Central memory CD8-positive, alpha-beta T cell (primary cell): ENCODE measurements around the gene PHF20.
"Not testable (repeated sequence)": the region's sequence is repeated elsewhere in the genome, so short reads cannot be mapped to it uniquely, and the experiment has no call there.

Source experiments
- ATAC-seq: fragments of 150-1000 bp; cut with Tn5 transposase; replicated peaks from 2 replicates; pipeline ENCODE4 v1.10.0; 2022; ENCODE audit warnings: mild to moderate bottlenecking, moderate FRiP score, moderate number of reproducible peaks; ENCODE audit not compliant: poor library complexity, severe bottlenecking; ENCODE audit errors: extremely low read depth
- DNase-seq, 2 donors: peaks; one replicate each; pipeline ENCODE4 v3.0.0; 2021; ENCODE audit warnings: low spot score in 2 of 2
- H3K27ac Mint-ChIP-seq: one replicate; pipeline ENCODE4 v1.8.0; 2022; ENCODE audit warnings: low read depth, mild to moderate bottlenecking, moderate library complexity, mixed read lengths
- H3K27me3 Mint-ChIP-seq: one replicate; pipeline ENCODE4 v1.8.0; 2022; ENCODE audit warnings: mixed read lengths
- H3K36me3 Mint-ChIP-seq: one replicate; pipeline ENCODE4 v1.8.0; 2022; ENCODE audit warnings: mild to moderate bottlenecking, moderate library complexity, mixed read lengths; ENCODE audit not compliant: insufficient read depth
- H3K4me1 Mint-ChIP-seq: one replicate; pipeline ENCODE4 v1.8.0; 2022; ENCODE audit warnings: mixed read lengths
- H3K4me3 Mint-ChIP-seq: one replicate; pipeline ENCODE4 v1.8.0; 2022; ENCODE audit warnings: mild to moderate bottlenecking, moderate library complexity, mixed read lengths
- H3K9me3 Mint-ChIP-seq: one replicate; pipeline ENCODE4 v1.8.0; 2022; ENCODE audit warnings: mixed read lengths

PHF20 gene

DNA sequence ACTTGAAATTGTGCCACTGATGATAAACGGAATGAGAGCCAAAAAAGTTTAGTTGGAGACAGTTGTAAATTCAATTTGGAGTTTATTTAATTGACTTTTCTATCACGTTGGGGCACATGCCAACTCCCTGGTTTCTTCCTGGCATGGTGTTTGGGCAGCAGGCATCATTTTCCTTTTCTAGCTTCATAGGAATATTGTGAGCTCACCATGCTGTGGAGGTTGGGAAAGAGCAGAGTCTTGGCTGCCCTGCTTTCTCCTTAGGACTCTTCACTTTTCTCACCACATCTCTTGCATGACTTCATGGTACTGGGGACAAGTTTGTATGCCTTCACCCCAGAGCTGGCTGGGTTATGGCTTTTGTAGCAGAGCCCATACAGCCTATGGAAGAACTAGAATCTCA, 176.1 kb downstream of the PHF20 start:
- ATAC-seq (no peak), DNase-seq (no peak)
- Mint-ChIP-seq H3K27me3 (no peaks in the 10 kb centered on the region), H3K27ac (no peak overlapping the region), H3K4me3 (no peak overlapping the region), H3K4me1 (peaks cover 16% of the 10 kb centered on the region), H3K9me3 (no peaks in the 10 kb centered on the region), H3K36me3 (peaks cover 21% of the 10 kb centered on the region)

DNA sequence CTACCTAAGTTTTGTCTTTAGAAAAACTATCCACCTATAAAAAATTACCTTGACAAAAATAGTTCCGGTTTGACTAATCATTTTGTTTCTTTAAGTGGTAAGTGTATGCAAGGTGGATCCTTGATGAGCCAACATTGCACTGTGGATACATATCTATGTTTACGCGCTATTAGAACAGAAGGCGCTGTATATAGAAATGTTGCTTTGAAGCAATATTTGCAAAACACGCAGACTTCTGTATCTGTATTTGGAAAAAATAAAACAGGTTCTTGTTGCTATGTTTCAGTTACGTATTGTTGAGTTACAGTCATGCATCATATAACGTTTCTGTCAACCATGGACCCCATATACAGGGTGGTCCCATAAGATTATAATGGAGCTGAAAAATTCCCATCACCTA, 178.3 kb downstream of the PHF20 start:
- Mint-ChIP-seq H3K4me3 (no peak overlapping the region), H3K4me1 (peaks cover 19% of the 10 kb centered on the region), H3K27me3 (no peaks in the 10 kb centered on the region), H3K36me3 (peaks cover 27% of the 10 kb centered on the region), H3K9me3 (no peaks in the 10 kb centered on the region), H3K27ac (no peak overlapping the region)
- no peak for DNase-seq
- ATAC-seq = no peak

DNA sequence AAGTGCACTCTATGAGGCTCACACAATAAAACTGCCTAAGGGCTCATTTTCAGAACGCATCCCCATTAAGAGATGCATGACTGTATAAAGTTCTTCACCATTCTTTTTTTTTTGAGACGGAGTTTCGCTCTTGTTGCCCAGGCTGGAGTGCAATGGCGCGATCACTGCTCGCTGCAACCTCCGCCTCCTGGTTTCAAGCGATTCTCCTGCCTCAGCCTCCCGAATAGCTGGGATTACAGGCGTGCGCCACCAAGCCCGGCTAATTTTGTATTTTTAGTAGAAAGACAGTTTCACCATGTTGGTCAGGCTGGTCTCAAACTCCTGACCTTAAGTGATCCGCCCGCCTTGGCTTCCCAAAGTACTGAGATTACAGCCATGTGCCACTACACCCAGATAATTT, 180.3 kb downstream of the PHF20 start:
- not testable (repeated sequence) for H3K9me3 Mint-ChIP-seq, H3K27me3 Mint-ChIP-seq, ATAC-seq, DNase-seq, H3K27ac Mint-ChIP-seq
- peak overlapping the region; percentile 97 for H3K4me3 Mint-ChIP-seq
- H3K36me3 Mint-ChIP-seq = peaks cover 27% of the 10 kb centered on the region
- peaks cover 18% of the 10 kb centered on the region for H3K4me1 Mint-ChIP-seq

- Mint-ChIP-seq H3K9me3 (no peaks in the 10 kb centered on the region), H3K27me3 (no peaks in the 10 kb centered on the region), H3K27ac (peak overlapping the region; percentile 100), H3K36me3 (peaks cover 26% of the 10 kb centered on the region), H3K4me3 (peak overlapping the region; percentile 97), H3K4me1 (peaks cover 18% of the 10 kb centered on the region)
- ATAC-seq = no peak
- DNase-seq = no peak
Measured at GRCh38 chr20:35952480-35953386, 180.9 kb downstream of the PHF20 start.

- Mint-ChIP-seq H3K4me3 (peak overlapping the region; percentile 97), H3K4me1 (peaks cover 18% of the 10 kb centered on the region), H3K27me3 (no peaks in the 10 kb centered on the region), H3K9me3 (no peaks in the 10 kb centered on the region), H3K27ac (peak overlapping the region; percentile 100), H3K36me3 (peaks cover 23% of the 10 kb centered on the region)
- ATAC-seq (peak; percentile 34), DNase-seq (peak; percentile 57 to 68)
Measured at GRCh38 chr20:35953387-35954199, 181.8 kb downstream of the PHF20 start.

GRCh38 chr20:35954200-35954906, 182.5 kb downstream of the PHF20 start, which contains the start of gene SCAND1:
Gene SCAND1, minus strand, starts transcription at chr20:35954502. Its CDS starts 218 bp downstream, at chr20:35954284.
- DNase-seq = peak; percentile 93 to 96
- H3K9me3 Mint-ChIP-seq = no peaks in the 10 kb centered on the region
- H3K27ac Mint-ChIP-seq = peak within 1 kb of the TSS; percentile 100
- peak; percentile 84 for ATAC-seq
- H3K4me1 Mint-ChIP-seq = peaks cover 18% of the 10 kb centered on the region
- H3K4me3 Mint-ChIP-seq = peak within 1 kb of the TSS; percentile 97
- peaks cover 21% of the 10 kb centered on the region for H3K36me3 Mint-ChIP-seq
- H3K27me3 Mint-ChIP-seq = no peaks in the 10 kb centered on the region

- H3K36me3 Mint-ChIP-seq = peaks cover 18% of the 10 kb centered on the region
- peaks cover 18% of the 10 kb centered on the region for H3K4me1 Mint-ChIP-seq
- H3K4me3 Mint-ChIP-seq = peak overlapping the region; percentile 97
- H3K9me3 Mint-ChIP-seq = no peaks in the 10 kb centered on the region
- peak overlapping the region; percentile 100 for H3K27ac Mint-ChIP-seq
- ATAC-seq (peak; percentile 35), DNase-seq (peak; percentile 47 to 66)
- H3K27me3 Mint-ChIP-seq = no peaks in the 10 kb centered on the region
Measured at GRCh38 chr20:35954907-35955251, 183.1 kb downstream of the PHF20 start.

- Mint-ChIP-seq H3K4me3 (no peak overlapping the region), H3K27me3 (no peaks in the 10 kb centered on the region), H3K4me1 (peaks cover 18% of the 10 kb centered on the region), H3K9me3 (no peaks in the 10 kb centered on the region), H3K27ac (no peak overlapping the region), H3K36me3 (peaks cover 18% of the 10 kb centered on the region)
- ATAC-seq = no peak
- no peak for DNase-seq
Measured at GRCh38 chr20:35956616-35957015, 184.8 kb downstream of the PHF20 start.

GRCh38 chr20:35959291-35959690, 187.5 kb downstream of the PHF20 start:
- not testable (repeated sequence) for H3K36me3 Mint-ChIP-seq
- peaks cover 10% of the 10 kb centered on the region for H3K4me1 Mint-ChIP-seq

GRCh38 chr20:35963878-35964277, 192.1 kb downstream of the PHF20 start:
- Mint-ChIP-seq H3K27ac (no peak overlapping the region), H3K9me3 (no peaks in the 10 kb centered on the region), H3K36me3 (no peaks in the 10 kb centered on the region), H3K27me3 (no peaks in the 10 kb centered on the region), H3K4me1 (no peaks in the 10 kb centered on the region), H3K4me3 (no peak overlapping the region)
- DNase-seq (no peak), ATAC-seq (no peak)

More at GRCh38 chr20:35959291-35959690, 187.5 kb downstream of the PHF20 start:
- not testable (repeated sequence) for H3K27ac Mint-ChIP-seq, H3K4me3 Mint-ChIP-seq, ATAC-seq, H3K27me3 Mint-ChIP-seq, H3K9me3 Mint-ChIP-seq, DNase-seq

GRCh38 chr20:35967979-35968640, 196.3 kb downstream of the PHF20 start, which contains the start of gene CNBD2:
Gene CNBD2, plus strand, starts transcription at chr20:35968590. Its CDS starts 173 bp downstream, at chr20:35968763.
- no peak within 1 kb of the TSS for H3K4me3 Mint-ChIP-seq
- H3K9me3 Mint-ChIP-seq = no peaks in the 10 kb centered on the region
- no peaks in the 10 kb centered on the region for H3K27me3 Mint-ChIP-seq
- no peaks in the 10 kb centered on the region for H3K4me1 Mint-ChIP-seq
- H3K27ac Mint-ChIP-seq = no peak within 1 kb of the TSS
- ATAC-seq (no peak), DNase-seq (no peak)
- no peaks in the 10 kb centered on the region for H3K36me3 Mint-ChIP-seq

- no peaks in the 10 kb centered on the region for H3K4me1 Mint-ChIP-seq
- H3K27me3 Mint-ChIP-seq = no peaks in the 10 kb centered on the region
- no peak overlapping the region for H3K27ac Mint-ChIP-seq
- ATAC-seq (no peak), DNase-seq (no peak)
- H3K36me3 Mint-ChIP-seq = no peaks in the 10 kb centered on the region
- no peak overlapping the region for H3K4me3 Mint-ChIP-seq
- no peaks in the 10 kb centered on the region for H3K9me3 Mint-ChIP-seq
Measured at GRCh38 chr20:35968930-35969329, 197.1 kb downstream of the PHF20 start.
